NB4 (cell line): ENCODE data around the gene OR5AU1.

Source experiments
- MYC ChIP-seq: IDR thresholded peaks from 2 replicates; pipeline ENCODE4 v1.6.1; 2011; ENCODE audit warnings: low read depth, low read length
- POLR2A ChIP-seq: IDR thresholded peaks from 2 replicates; pipeline ENCODE4 v1.6.1; 2011; ENCODE audit warnings: mild to moderate bottlenecking; ENCODE audit not compliant: insufficient read length; ENCODE audit errors: extremely low read depth
- TF ChIP-seq, protein P1 (sequence below): IDR thresholded peaks from one replicate; pipeline ENCODE4 v1.5.1; 2012; ENCODE audit warnings: low read depth, low read length
- TF ChIP-seq, protein P2 (sequence below): IDR thresholded peaks from 2 replicates; pipeline ENCODE4 v1.6.1; 2011; ENCODE audit warnings: low read depth, low read length

DNA sequence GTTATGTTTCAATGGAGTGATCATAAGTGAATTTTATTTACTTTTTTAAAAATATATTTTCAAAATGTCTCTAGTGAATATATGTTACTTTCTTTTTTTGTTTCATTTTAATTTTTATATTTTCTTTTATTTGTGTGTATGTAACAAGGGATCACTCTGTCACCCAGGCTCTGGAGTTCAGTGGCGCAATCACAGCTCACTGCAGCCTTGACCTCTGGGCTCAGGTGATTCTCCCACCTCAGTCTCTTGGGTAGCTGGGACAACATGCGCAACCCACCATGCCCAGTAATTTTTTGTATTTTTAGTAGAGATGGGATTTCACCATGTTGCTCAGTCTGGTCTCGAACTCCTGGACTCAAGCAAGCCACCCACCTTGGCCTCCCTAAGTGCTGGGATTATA is 36.9 kb downstream of the OR5AU1 start:
- TF ChIP-seq, protein P1, sequence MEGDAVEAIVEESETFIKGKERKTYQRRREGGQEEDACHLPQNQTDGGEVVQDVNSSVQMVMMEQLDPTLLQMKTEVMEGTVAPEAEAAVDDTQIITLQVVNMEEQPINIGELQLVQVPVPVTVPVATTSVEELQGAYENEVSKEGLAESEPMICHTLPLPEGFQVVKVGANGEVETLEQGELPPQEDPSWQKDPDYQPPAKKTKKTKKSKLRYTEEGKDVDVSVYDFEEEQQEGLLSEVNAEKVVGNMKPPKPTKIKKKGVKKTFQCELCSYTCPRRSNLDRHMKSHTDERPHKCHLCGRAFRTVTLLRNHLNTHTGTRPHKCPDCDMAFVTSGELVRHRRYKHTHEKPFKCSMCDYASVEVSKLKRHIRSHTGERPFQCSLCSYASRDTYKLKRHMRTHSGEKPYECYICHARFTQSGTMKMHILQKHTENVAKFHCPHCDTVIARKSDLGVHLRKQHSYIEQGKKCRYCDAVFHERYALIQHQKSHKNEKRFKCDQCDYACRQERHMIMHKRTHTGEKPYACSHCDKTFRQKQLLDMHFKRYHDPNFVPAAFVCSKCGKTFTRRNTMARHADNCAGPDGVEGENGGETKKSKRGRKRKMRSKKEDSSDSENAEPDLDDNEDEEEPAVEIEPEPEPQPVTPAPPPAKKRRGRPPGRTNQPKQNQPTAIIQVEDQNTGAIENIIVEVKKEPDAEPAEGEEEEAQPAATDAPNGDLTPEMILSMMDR, result no peak
- TF ChIP-seq POLR2A (no peak), MYC (no peak)
- TF ChIP-seq, protein P2, sequence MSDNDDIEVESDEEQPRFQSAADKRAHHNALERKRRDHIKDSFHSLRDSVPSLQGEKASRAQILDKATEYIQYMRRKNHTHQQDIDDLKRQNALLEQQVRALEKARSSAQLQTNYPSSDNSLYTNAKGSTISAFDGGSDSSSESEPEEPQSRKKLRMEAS, result no peak
